GM23248 (cell line): ENCODE measurements around the gene SEPTIN2.

Experiments used
- EZH2 ChIP-seq: fragments of 200-600 bp; sonication (generic); IDR thresholded peaks from 2 replicates; pipeline ENCODE4 v1.6.1; 2018; ENCODE audit warnings: antibody characterized with exemption, mild to moderate bottlenecking; ENCODE audit not compliant: insufficient read depth, poor library complexity, severe bottlenecking
- EZH2phosphoT487 ChIP-seq: fragments of 200-600 bp; sonication (generic); IDR thresholded peaks from 2 replicates; pipeline ENCODE4 v1.6.1; 2018; ENCODE audit warnings: antibody characterized with exemption, moderate library complexity, mild to moderate bottlenecking, low read depth; ENCODE audit not compliant: insufficient read depth

DNA sequence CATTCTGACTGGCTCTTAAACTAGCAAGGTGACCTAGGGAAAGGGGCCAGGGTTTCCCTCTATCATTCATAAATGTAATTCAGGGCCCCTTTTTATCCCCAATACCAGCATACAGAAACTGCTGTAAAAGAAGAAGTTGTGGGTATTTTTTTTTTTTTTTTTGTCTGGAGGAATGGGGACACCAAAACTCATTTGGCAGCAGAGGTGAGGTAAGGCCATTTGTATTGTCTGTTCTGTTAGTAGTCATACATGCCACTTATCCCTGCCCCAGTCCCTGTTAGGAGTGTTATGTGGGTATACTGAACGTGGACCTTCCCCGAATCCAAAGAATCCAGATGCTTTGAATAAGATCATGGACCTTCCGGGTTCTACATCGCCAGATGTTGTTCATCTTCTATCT, 1.7 kb downstream of the SEPTIN2 start:
- TF ChIP-seq EZH2, result no peak
- no peak for TF ChIP-seq EZH2phosphoT487
